Dedifferentiated amniotic fluid mesenchymal stem cell (primary cell): ENCODE measurements around the gene IQGAP3.
"Not testable (repeated sequence)": the region's sequence is repeated elsewhere in the genome, so short reads cannot be mapped to it uniquely, and the experiment has no call there.

Source experiments
- DNase-seq: peaks from one replicate; pipeline ENCODE4 v3.0.0-alpha.2; 2016; ENCODE audit errors: extremely low spot score

The IQGAP3 gene

GRCh38 chr1:156595016-156595415, 22.7 kb upstream of the IQGAP3 start:
- DNase-seq = no peak

GRCh38 chr1:156594190-156594589, 21.8 kb upstream of the IQGAP3 start:
- DNase-seq = no peak

- DNase-seq = no peak
Measured at GRCh38 chr1:156593661-156593989, 21.3 kb upstream of the IQGAP3 start.

GRCh38 chr1:156592910-156593660, 20.7 kb upstream of the IQGAP3 start:
- no peak for DNase-seq

GRCh38 chr1:156592158-156592909, 20.0 kb upstream of the IQGAP3 start:
- no peak for DNase-seq

GRCh38 chr1:156591432-156592157, 19.2 kb upstream of the IQGAP3 start, which contains the start of gene NAXE:
Gene NAXE, plus strand, starts transcription at chr1:156591776. Its CDS starts 29 bp downstream, at chr1:156591805.
- DNase-seq = peak; percentile 36

- no peak for DNase-seq
Measured at GRCh38 chr1:156591181-156591431, 18.7 kb upstream of the IQGAP3 start.

- no peak for DNase-seq
Measured at GRCh38 chr1:156590326-156591180, 18.2 kb upstream of the IQGAP3 start.

GRCh38 chr1:156589546-156589945, 17.2 kb upstream of the IQGAP3 start:
- DNase-seq = no peak

GRCh38 chr1:156587927-156588326, 15.6 kb upstream of the IQGAP3 start:
- DNase-seq = not testable (repeated sequence)

- no peak for DNase-seq
Measured at GRCh38 chr1:156586892-156587477, 14.6 kb upstream of the IQGAP3 start.

- DNase-seq = no peak
Measured at GRCh38 chr1:156586323-156586722, 14.0 kb upstream of the IQGAP3 start.

GRCh38 chr1:156584813-156585212, 12.4 kb upstream of the IQGAP3 start:
- no peak for DNase-seq

GRCh38 chr1:156583821-156584622, 11.7 kb upstream of the IQGAP3 start:
- DNase-seq = peak; percentile 82

- no peak for DNase-seq
Measured at GRCh38 chr1:156582388-156583017, 10.1 kb upstream of the IQGAP3 start.

- no peak for DNase-seq
Measured at GRCh38 chr1:156581661-156582387, 9.5 kb upstream of the IQGAP3 start.

GRCh38 chr1:156579472-156579871, 7.1 kb upstream of the IQGAP3 start, which contains the start of gene TTC24:
Gene TTC24, plus strand, starts transcription at chr1:156579723. Its CDS starts 1,642 bp downstream, at chr1:156581365.
- no peak for DNase-seq

- DNase-seq = no peak
Measured at GRCh38 chr1:156578055-156578454, 5.7 kb upstream of the IQGAP3 start.

GRCh38 chr1:156577550-156577949, 5.2 kb upstream of the IQGAP3 start:
- no peak for DNase-seq
